Neuronal stem cell (in vitro differentiated cells): ENCODE data around the gene DENND6B.

Source experiments
- DNase-seq: peaks from one replicate; pipeline ENCODE4 v3.0.0-alpha.2; 2013; ENCODE audit warnings: low spot score
- H2AFZ ChIP-seq: one replicate; pipeline ENCODE4 v1.6.1; 2013; ENCODE audit warnings: mild to moderate bottlenecking, low read length, inconsistent platforms
- H2AK5ac ChIP-seq: 2 replicates; pipeline ENCODE4 v1.6.1; 2013; ENCODE audit warnings: low read depth, mild to moderate bottlenecking, inconsistent platforms, low read length, moderate library complexity, mixed read lengths
- H2BK120ac ChIP-seq: 2 replicates; pipeline ENCODE4 v1.6.1; 2013; ENCODE audit warnings: low read depth, mild to moderate bottlenecking, inconsistent platforms, low read length, moderate library complexity, mixed read lengths
- H2BK12ac ChIP-seq: one replicate; pipeline ENCODE4 v1.6.1; 2013; ENCODE audit warnings: low read length, inconsistent platforms
- H2BK15ac ChIP-seq: 2 replicates; pipeline ENCODE4 v1.6.1; 2013; ENCODE audit warnings: mild to moderate bottlenecking, low read length, inconsistent platforms, mixed read lengths
- H2BK5ac ChIP-seq: one replicate; pipeline ENCODE4 v1.6.1; 2013; ENCODE audit warnings: inconsistent platforms, mild to moderate bottlenecking, low read length, moderate library complexity
- H3K14ac ChIP-seq: one replicate; pipeline ENCODE4 v1.6.1; 2013; ENCODE audit warnings: low read length, inconsistent platforms
- H3K18ac ChIP-seq: 2 replicates; pipeline ENCODE4 v1.6.1; 2013; ENCODE audit warnings: low read length, inconsistent platforms
- H3K23ac ChIP-seq: 2 replicates; pipeline ENCODE4 v1.6.1; 2013; ENCODE audit warnings: low read depth, mild to moderate bottlenecking, mixed read lengths, low read length, inconsistent platforms; ENCODE audit not compliant: poor library complexity
- H3K27ac ChIP-seq: replicated peaks from 3 replicates; pipeline ENCODE4 v1.5.1; 2013; ENCODE audit warnings: low read length, inconsistent platforms
- H3K27me3 ChIP-seq, 3 experiments: 2 replicates each; pipeline ENCODE4 v1.6.1; 2013; ENCODE audit warnings: low read length in 3 of 3, mild to moderate bottlenecking in 2 of 3, inconsistent platforms in 1 of 3, low read depth in 1 of 3, mixed read lengths in 1 of 3, moderate library complexity in 1 of 3; ENCODE audit not compliant: control insufficient read depth in 3 of 3, insufficient read depth in 3 of 3
- H3K36me3 ChIP-seq, 2 donors: replicated peaks in 1 of 2; 2 replicates each; pipeline ENCODE4 v1.6.1; 2013; ENCODE audit warnings: low read length in 2 of 2; ENCODE audit not compliant: control insufficient read depth in 2 of 2, insufficient read depth in 2 of 2
- H3K4ac ChIP-seq: 2 replicates; pipeline ENCODE4 v1.6.1; 2013; ENCODE audit warnings: inconsistent platforms, mild to moderate bottlenecking, low read length, moderate library complexity
- H3K4me1 ChIP-seq, 2 donors: 1 replicate in 1 of 2; 2 replicates in 1 of 2; pipeline ENCODE4 v1.6.1; 2013; ENCODE audit warnings: low read length in 2 of 2, low read depth in 1 of 2; ENCODE audit not compliant: control insufficient read depth in 2 of 2, insufficient read depth in 1 of 2
- H3K4me2 ChIP-seq: one replicate; pipeline ENCODE4 v1.6.1; 2013; ENCODE audit warnings: mild to moderate bottlenecking, low read length, inconsistent platforms; ENCODE audit not compliant: insufficient read depth, poor library complexity, severe bottlenecking
- H3K4me3 ChIP-seq, 2 donors: 2 replicates each; pipeline ENCODE4 v1.5.1; 2013; ENCODE audit warnings: low read length in 2 of 2, mild to moderate bottlenecking in 2 of 2, inconsistent platforms in 1 of 2, moderate library complexity in 1 of 2
- H3K79me1 ChIP-seq: one replicate; pipeline ENCODE4 v1.6.1; 2013; ENCODE audit warnings: low read depth, mild to moderate bottlenecking, inconsistent platforms, low read length, moderate library complexity
- H3K9ac ChIP-seq: one replicate; pipeline ENCODE4 v1.6.1; 2013; ENCODE audit warnings: mild to moderate bottlenecking, low read depth, low read length, inconsistent platforms; ENCODE audit not compliant: poor library complexity
- H3K9me3 ChIP-seq, 2 donors: replicated peaks in 1 of 2; 2 replicates each; pipeline versions ENCODE3 to v1.6.1; 2013; ENCODE audit warnings: low read length in 2 of 2, mild to moderate bottlenecking in 2 of 2, inconsistent platforms in 1 of 2, low read depth in 1 of 2, mixed read lengths in 1 of 2, moderate library complexity in 1 of 2; ENCODE audit not compliant: control insufficient read depth in 2 of 2, insufficient read depth in 1 of 2
- H4K8ac ChIP-seq: one replicate; pipeline ENCODE4 v1.6.1; 2013; ENCODE audit warnings: low read depth, mild to moderate bottlenecking, inconsistent platforms, low read length, moderate library complexity
- H4K91ac ChIP-seq: one replicate; pipeline ENCODE4 v1.6.1; 2013; ENCODE audit warnings: low read length, low read depth, mild to moderate bottlenecking, inconsistent platforms; ENCODE audit not compliant: poor library complexity
- WGBS, 2 donors: extraction: QIAGEN DNeasy Blood & Tissue Kit; methylation state at CpG; one replicate each; pipeline ENCODE4 v1.1.7; 2013; ENCODE audit warnings: missing lambda C conversion rate in 2 of 2, mixed read lengths in 1 of 2; ENCODE audit not compliant: insufficient read length in 2 of 2, insufficient replicate concordance in 1 of 2; ENCODE audit errors: extremely low coverage in 2 of 2; 5-methylcytosine and 5-hydroxymethylcytosine counted together

The DENND6B gene

GRCh38 chr22:50269970-50270665 lies 56.7 kb downstream of the DENND6B start, which contains the start of gene MAPK11:
Gene MAPK11 (minus strand): TSS chr22:50270380. CDS start chr22:50270292, 88 bp downstream.
- Histone ChIP-seq H3K4ac (no peak within 1 kb of the TSS), H2BK15ac (peak within 1 kb of the TSS; percentile 92), H3K9me3 (peaks cover 4 to 6% of the 10 kb centered on the region in 2 donors), H2AK5ac (peak within 1 kb of the TSS; percentile 98), H3K9ac (no peak within 1 kb of the TSS), H3K4me1 (peaks cover 26 to 27% of the 10 kb centered on the region in 2 donors), H3K36me3 (peaks cover 3 to 21% of the 10 kb centered on the region in 2 donors), H2BK12ac (peak within 1 kb of the TSS; percentile 77), H2BK120ac (peak within 1 kb of the TSS; percentile 63), H4K91ac (no peak within 1 kb of the TSS), H3K4me3 (peak within 1 kb of the TSS; percentile 67 to 71), H4K8ac (no peak within 1 kb of the TSS), H3K79me1 (peaks cover under 1% of the 10 kb centered on the region), H2AFZ (peak within 1 kb of the TSS; percentile 86), H3K23ac (peak within 1 kb of the TSS; percentile 67), H3K14ac (no peak within 1 kb of the TSS), H2BK5ac (peak within 1 kb of the TSS; percentile 87), H3K18ac (peak within 1 kb of the TSS; percentile 94), H3K27me3 (peaks cover 0 to 9% (median 0%) of the 10 kb centered on the region in 3 experiments), H3K27ac (peak within 1 kb of the TSS; percentile 93), H3K4me2 (peak within 1 kb of the TSS; percentile 83)
- peak; percentile 26 for DNase-seq
- no CpG with 5 or more reads among the region's 92 CpGs for WGBS, 2 donors

GRCh38 chr22:50269573-50269969 lies 57.2 kb downstream of the DENND6B start:
- no peak overlapping the region for H2BK5ac ChIP-seq
- peaks cover 25 to 26% of the 10 kb centered on the region in 2 donors for H3K4me1 ChIP-seq
- H3K4me3 ChIP-seq: peak overlapping the region; percentile 67 to 71
- H2BK12ac ChIP-seq: peak overlapping the region; percentile 77
- peaks cover 0 to 9% (median 0%) of the 10 kb centered on the region in 3 experiments for H3K27me3 ChIP-seq
- H2BK120ac ChIP-seq: no peak overlapping the region
- peak overlapping the region; percentile 59 for H3K23ac ChIP-seq
- H3K9ac ChIP-seq: no peak overlapping the region
- H3K18ac ChIP-seq: peak overlapping the region; percentile 85
- H3K4ac ChIP-seq: no peak overlapping the region
- H3K9me3 ChIP-seq: peaks cover 4 to 6% of the 10 kb centered on the region in 2 donors
- H2BK15ac ChIP-seq: peak overlapping the region; percentile 13
- H2AFZ ChIP-seq: peak overlapping the region; percentile 86
- H3K4me2 ChIP-seq: peak overlapping the region; percentile 69
- WGBS, 2 donors: no CpG with 5 or more reads among the region's 18 CpGs
- peak overlapping the region; percentile 98 for H2AK5ac ChIP-seq
- DNase-seq: no peak
- H4K8ac ChIP-seq: no peak overlapping the region
- H3K27ac ChIP-seq: no peak overlapping the region
- H3K79me1 ChIP-seq: no peaks in the 10 kb centered on the region
- H4K91ac ChIP-seq: no peak overlapping the region
- peaks cover 0 to 19% of the 10 kb centered on the region in 2 donors for H3K36me3 ChIP-seq
- H3K14ac ChIP-seq: no peak overlapping the region

- H3K79me1 ChIP-seq: no peaks in the 10 kb centered on the region
- peak overlapping the region; percentile 13 for H2BK15ac ChIP-seq
- no peak overlapping the region for H2AFZ ChIP-seq
- peak overlapping the region; percentile 33 for H2BK12ac ChIP-seq
- H3K23ac ChIP-seq: no peak overlapping the region
- DNase-seq: no peak
- H2BK120ac ChIP-seq: no peak overlapping the region
- H3K18ac ChIP-seq: peak overlapping the region; percentile 11
- no peak overlapping the region for H3K9ac ChIP-seq
- no peak overlapping the region for H3K27ac ChIP-seq
- no peak overlapping the region for H3K4ac ChIP-seq
- H3K4me3 ChIP-seq: peak overlapping the region in 1 of 2 donors; percentile 67
- no peak overlapping the region for H2BK5ac ChIP-seq
- no peak overlapping the region for H4K8ac ChIP-seq
- peaks cover 4 to 6% of the 10 kb centered on the region in 2 donors for H3K9me3 ChIP-seq
- H3K14ac ChIP-seq: peak overlapping the region; percentile 56
- H3K4me1 ChIP-seq: peaks cover 21 to 24% of the 10 kb centered on the region in 2 donors
- H3K36me3 ChIP-seq: peaks cover 0 to 18% of the 10 kb centered on the region in 2 donors
- peaks cover 0 to 9% (median 0%) of the 10 kb centered on the region in 3 experiments for H3K27me3 ChIP-seq
- no CpG with 5 or more reads among the region's 9 CpGs for WGBS, 2 donors
- H2AK5ac ChIP-seq: peak overlapping the region; percentile 10
- H4K91ac ChIP-seq: no peak overlapping the region
- H3K4me2 ChIP-seq: no peak overlapping the region
These were observed 58.1 kb downstream of the DENND6B start for GRCh38 chr22:50268655-50269113.
